OCI-LY1 (cell line): ENCODE data around the gene TRAF5.

ENCODE experiments used
- H2AFZ ChIP-seq: fragments of 200-600 bp; sonication (generic), shearing (Covaris generic); 2 replicates; pipeline ENCODE4 v1.6.0; 2014; ENCODE audit warnings: antibody characterized with exemption, mild to moderate bottlenecking, low read length
- H3F3A ChIP-seq: fragments of 200-600 bp; sonication (generic), shearing (Covaris generic); 2 replicates; pipeline ENCODE4 v1.6.0; 2014; ENCODE audit warnings: mild to moderate bottlenecking, antibody characterized with exemption, low read length, moderate library complexity; ENCODE audit not compliant: insufficient read depth
- H3K27ac ChIP-seq: fragments of 200-600 bp; sonication (generic); 2 replicates; pipeline ENCODE4 v1.5.1; 2014; ENCODE audit warnings: low read length, mixed run types, mild to moderate bottlenecking, low read depth; ENCODE audit not compliant: poor library complexity, severe bottlenecking
- H3K27me3 ChIP-seq: fragments of 200-600 bp; sonication (generic); 2 replicates; pipeline ENCODE4 v1.6.0; 2014; ENCODE audit warnings: antibody characterized with exemption, mild to moderate bottlenecking, low read length, moderate library complexity; ENCODE audit not compliant: insufficient read depth
- H3K36me3 ChIP-seq: fragments of 200-600 bp; sonication (generic); 2 replicates; pipeline ENCODE4 v1.6.1; 2014; ENCODE audit warnings: mild to moderate bottlenecking, antibody characterized with exemption, low read length, moderate library complexity, mixed read lengths; ENCODE audit not compliant: insufficient read depth
- H3K4me1 ChIP-seq: fragments of 200-600 bp; sonication (generic); 2 replicates; pipeline ENCODE4 v1.5.1; 2014; ENCODE audit warnings: mild to moderate bottlenecking, low read length, moderate library complexity; ENCODE audit not compliant: insufficient read depth, severe bottlenecking
- H3K4me2 ChIP-seq: fragments of 200-600 bp; sonication (generic), shearing (Covaris generic); 2 replicates; pipeline ENCODE4 v1.6.1; 2014; ENCODE audit warnings: low read length
- H3K4me3 ChIP-seq: fragments of 200-600 bp; sonication (generic); 2 replicates; pipeline ENCODE4 v1.5.1; 2014; ENCODE audit warnings: low read length, low read depth, mild to moderate bottlenecking, mixed read lengths; ENCODE audit not compliant: poor library complexity, severe bottlenecking
- H3K79me2 ChIP-seq: fragments of 200-600 bp; shearing (Covaris generic); 2 replicates; pipeline ENCODE4 v1.6.1; 2016; ENCODE audit warnings: mixed run types, low read length, mixed read lengths; ENCODE audit not compliant: insufficient read depth
- H3K9ac ChIP-seq: fragments of 200-600 bp; sonication (generic), shearing (Covaris generic); 2 replicates; pipeline ENCODE4 v1.6.1; 2014; ENCODE audit warnings: mild to moderate bottlenecking, low read length, mixed read lengths
- H3K9me2 ChIP-seq: fragments of 200-600 bp; sonication (generic), shearing (Covaris generic); 2 replicates; pipeline ENCODE4 v1.6.1; 2014; ENCODE audit warnings: low read depth, mild to moderate bottlenecking, low read length, mixed read lengths
- H3K9me3 ChIP-seq: fragments of 200-600 bp; shearing (Covaris generic); 2 replicates; pipeline ENCODE4 v1.6.1; 2014; ENCODE audit warnings: low read length, mixed read lengths
- H4K20me1 ChIP-seq: fragments of 200-600 bp; sonication (generic), shearing (Covaris generic); 2 replicates; pipeline ENCODE4 v1.6.0; 2016; ENCODE audit warnings: mild to moderate bottlenecking, low read length; ENCODE audit not compliant: insufficient read depth
- CTCF ChIP-seq: fragments of 200-600 bp; sonication (generic), shearing (Covaris generic); IDR thresholded peaks from 2 replicates; pipeline ENCODE4 v1.5.1; 2017; ENCODE audit warnings: mild to moderate bottlenecking, antibody characterized with exemption, low read length, moderate library complexity, mixed read lengths
- EZH2 ChIP-seq: fragments of 200-600 bp; sonication (generic), shearing (Covaris generic); IDR thresholded peaks from 2 replicates; pipeline ENCODE4 v1.8.0; 2017; ENCODE audit warnings: borderline replicate concordance, mixed run types, mild to moderate bottlenecking, antibody characterized with exemption, low read length, moderate library complexity, mixed read lengths

TRAF5 gene

GRCh38 chr1:211332830-211333229 is 6.2 kb downstream of the TRAF5 start:
- Histone ChIP-seq H2AFZ (no peak overlapping the region), H3K4me3 (peak overlapping the region; percentile 8), H3K9ac (no peak overlapping the region; the same call in 1 of the 2 replicates), H3K27ac (peak overlapping the region; percentile 89), H3K9me3 (no peaks in the 10 kb centered on the region), H3K79me2 (peaks cover 46% of the 10 kb centered on the region), H3K4me2 (peak overlapping the region; percentile 22), H3F3A (no peaks in the 10 kb centered on the region; the same call in 1 of the 2 replicates), H3K4me1 (peaks cover 100% of the 10 kb centered on the region), H3K9me2 (no peaks in the 10 kb centered on the region), H3K36me3 (peaks cover 4% of the 10 kb centered on the region), H4K20me1 (no peaks in the 10 kb centered on the region), H3K27me3 (no peaks in the 10 kb centered on the region)
- TF ChIP-seq CTCF (no peak), EZH2 (no peak)

GRCh38 chr1:211333906-211334305 is 7.3 kb downstream of the TRAF5 start:
- no peaks in the 10 kb centered on the region for H3K9me3 ChIP-seq
- peaks cover 51% of the 10 kb centered on the region for H3K79me2 ChIP-seq
- H3K4me1 ChIP-seq: peaks cover 100% of the 10 kb centered on the region
- H3K9ac ChIP-seq: no peak overlapping the region; the same call in 1 of the 2 replicates
- H3K27me3 ChIP-seq: no peaks in the 10 kb centered on the region
- peaks cover 8% of the 10 kb centered on the region for H3K36me3 ChIP-seq
- H3F3A ChIP-seq: no peaks in the 10 kb centered on the region; the same call in 1 of the 2 replicates
- no peak overlapping the region for H3K4me3 ChIP-seq
- TF ChIP-seq EZH2 (no peak), CTCF (no peak)
- peak overlapping the region; percentile 89 for H3K27ac ChIP-seq
- H3K9me2 ChIP-seq: no peaks in the 10 kb centered on the region
- no peak overlapping the region for H2AFZ ChIP-seq
- no peak overlapping the region; the same call in 1 of the 2 replicates for H3K4me2 ChIP-seq
- H4K20me1 ChIP-seq: no peaks in the 10 kb centered on the region

GRCh38 chr1:211334986-211335385 is 8.4 kb downstream of the TRAF5 start:
- H4K20me1 ChIP-seq: no peaks in the 10 kb centered on the region
- H3F3A ChIP-seq: no peaks in the 10 kb centered on the region; the same call in 1 of the 2 replicates
- H3K79me2 ChIP-seq: peaks cover 62% of the 10 kb centered on the region
- peaks cover 10% of the 10 kb centered on the region for H3K36me3 ChIP-seq
- H3K4me1 ChIP-seq: peaks cover 97% of the 10 kb centered on the region
- H2AFZ ChIP-seq: no peak overlapping the region
- no peak overlapping the region; the same call in 1 of the 2 replicates for H3K9ac ChIP-seq
- H3K4me3 ChIP-seq: peak overlapping the region; percentile 20
- H3K4me2 ChIP-seq: peak overlapping the region; percentile 49; the same call in 1 of the 2 replicates
- no peak for TF ChIP-seq EZH2
- no peak for TF ChIP-seq CTCF
- H3K9me2 ChIP-seq: no peaks in the 10 kb centered on the region
- H3K27me3 ChIP-seq: no peaks in the 10 kb centered on the region
- no peaks in the 10 kb centered on the region for H3K9me3 ChIP-seq
- peak overlapping the region; percentile 89 for H3K27ac ChIP-seq
